A549 (cell line): ENCODE results near the gene SLC33A1.

ENCODE experiments used
- CHD4 ChIP-seq: fragments of 200-600 bp; sonication (generic); IDR thresholded peaks from 2 replicates; pipeline ENCODE4 v1.6.1; 2016; ENCODE audit warnings: antibody characterized with exemption, mild to moderate bottlenecking, borderline replicate concordance
- CTCF ChIP-seq: fragments of >200 bp; sonication (Bioruptor Twin); formaldehyde crosslinking; IDR thresholded peaks from 3 replicates; pipeline ENCODE4 v1.5.1; 2016
- EP300 ChIP-seq, 2 experiments: fragments of >200 bp; sonication (Bioruptor Twin); formaldehyde crosslinking; IDR thresholded peaks; 2 replicates in 1 of 2; 3 replicates in 1 of 2; pipeline ENCODE4 v1.6.1; 2016 to 2017
- KDM1A ChIP-seq: fragments of 200-600 bp; sonication (generic); IDR thresholded peaks from 2 replicates; pipeline ENCODE4 v1.6.1; 2016; ENCODE audit warnings: low read depth, mild to moderate bottlenecking
- KDM5A ChIP-seq: fragments of 200-600 bp; sonication (generic); IDR thresholded peaks from 2 replicates; pipeline ENCODE4 v1.6.1; 2016; ENCODE audit warnings: antibody characterized with exemption, mild to moderate bottlenecking
- MAZ ChIP-seq: fragments of 150-350 bp; IDR thresholded peaks from 2 replicates; pipeline ENCODE4 v1.6.1; 2014; ENCODE audit warnings: antibody characterized with exemption, low read depth, low read length, borderline replicate concordance
- MYC ChIP-seq: IDR thresholded peaks from 2 replicates; pipeline ENCODE4 v1.6.1; 2012; ENCODE audit warnings: mild to moderate bottlenecking, inconsistent platforms, low read length, improper control_type of control experiment, borderline replicate concordance
- RAD21 ChIP-seq, 2 experiments: fragments of >200 bp in 1 of 2; sonication (Bioruptor Twin) in 1 of 2; formaldehyde crosslinking in 1 of 2; IDR thresholded peaks in 1 of 2; conservative IDR thresholded peaks in 1 of 2; 2 replicates in 1 of 2; 3 replicates in 1 of 2; pipeline ENCODE4 v1.6.1; 2012 to 2018; ENCODE audit warnings: inconsistent platforms in 1 of 2
- REST ChIP-seq: fragments of 200-600 bp; sonication (generic); IDR thresholded peaks from 2 replicates; pipeline ENCODE4 v1.6.1; 2016; ENCODE audit warnings: antibody characterized with exemption, mild to moderate bottlenecking, moderate library complexity

GRCh38 chr3:155778462-155778861 lies 75.8 kb downstream of the SLC33A1 start:
- no peak for TF ChIP-seq CHD4
- TF ChIP-seq MAZ: no peak
- no peak for TF ChIP-seq EP300 (IDR thresholded peaks at IDR 0.05)
- no peak for TF ChIP-seq KDM5A
- no peak for TF ChIP-seq CTCF
- no peak for TF ChIP-seq RAD21 (conservative IDR thresholded peaks at IDR 0.05 in 1 of 2, IDR thresholded peaks at IDR 0.05 in 1 of 2)
- no peak for TF ChIP-seq MYC
- no peak for TF ChIP-seq KDM1A
- no peak for TF ChIP-seq REST
